Measurements from ENCODE around the gene VSIR. TPM values are rescaled to one million over a fixed set of nuclear protein-coding genes. Genes with fewer than 3 reads are reported as not detected.

The VSIR gene
- total and polyA plus RNA-seq, 9 donors: 19.9 to 94.1 (median 57.2) TPM

DNA sequence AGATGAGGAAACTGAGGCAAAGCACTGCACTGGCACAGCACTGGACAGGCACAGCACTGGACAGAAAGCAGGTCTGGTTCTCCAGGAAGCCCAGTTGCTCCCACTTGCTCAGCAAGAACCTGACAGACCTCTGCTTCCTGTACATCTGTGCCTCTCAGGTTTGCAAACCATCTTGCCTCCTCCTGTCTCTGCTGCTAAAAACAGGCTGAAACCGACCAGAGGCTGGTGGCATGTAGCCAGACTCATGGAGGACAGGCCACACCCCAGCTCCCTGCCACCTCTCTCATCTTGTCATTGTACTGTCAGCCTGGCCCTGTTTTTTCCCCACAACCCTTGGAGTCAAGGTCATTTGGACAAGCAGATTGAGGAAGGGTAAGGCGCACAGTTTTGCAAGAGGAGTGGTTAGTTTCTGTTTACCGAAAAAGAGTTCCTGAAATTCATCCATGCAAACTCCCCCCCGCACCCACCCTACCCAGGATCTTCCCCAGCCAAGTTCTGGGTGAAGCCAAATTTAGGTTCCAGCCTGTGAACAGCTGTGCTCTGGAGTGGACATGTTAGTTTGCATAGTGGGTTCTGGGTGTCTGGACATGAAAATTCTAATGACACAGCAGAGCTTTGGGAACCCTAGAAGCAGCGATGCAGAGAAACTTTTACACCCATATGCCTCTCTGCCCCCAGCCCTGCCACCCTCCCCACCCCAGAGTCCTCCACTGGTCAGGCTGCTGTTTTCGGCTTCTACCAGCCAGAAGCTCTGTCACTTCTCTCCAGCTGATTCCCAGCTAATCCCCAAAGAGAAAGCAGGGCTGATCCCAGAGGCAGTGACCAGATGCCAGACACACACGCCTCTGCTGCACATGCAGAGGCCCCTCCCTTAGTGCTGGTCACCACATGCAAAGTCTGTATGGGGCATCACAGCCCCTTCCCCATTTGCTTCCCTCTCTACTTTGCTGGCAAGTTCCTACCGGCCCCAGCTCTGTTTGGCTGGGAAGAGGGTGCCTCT is 45.3 kb downstream of the VSIR start:
- Histone ChIP-seq H3K27me3 (no peaks in the 10 kb centered on the region), H3K36me3 (no peaks in the 10 kb centered on the region), H3K27ac (peak overlapping the region; percentile 32 to 85), H3K9me3 (no peaks in the 10 kb centered on the region), H3K4me3 (no peak overlapping the region), H3K4me1 (ENCODE audit: insufficient read depth) (peaks cover 19% of the 10 kb centered on the region)
- peak; percentile 78 to 86 (median 82) for DNase-seq
- intact Hi-C loops (cut with DNase I): loop anchor here in 1 of 4 donors (5.0 kb wide), 1 partner anchor 44 kb away; the partner anchor contains the start of gene VSIR
- 6 to 11% (median 7%) methylated on average over 8 of the region's 8 CpGs for WGBS, 3 donors
- TF ChIP-seq POLR2A (IDR thresholded peaks at IDR 0.05): no peak
- TF ChIP-seq, protein P1, sequence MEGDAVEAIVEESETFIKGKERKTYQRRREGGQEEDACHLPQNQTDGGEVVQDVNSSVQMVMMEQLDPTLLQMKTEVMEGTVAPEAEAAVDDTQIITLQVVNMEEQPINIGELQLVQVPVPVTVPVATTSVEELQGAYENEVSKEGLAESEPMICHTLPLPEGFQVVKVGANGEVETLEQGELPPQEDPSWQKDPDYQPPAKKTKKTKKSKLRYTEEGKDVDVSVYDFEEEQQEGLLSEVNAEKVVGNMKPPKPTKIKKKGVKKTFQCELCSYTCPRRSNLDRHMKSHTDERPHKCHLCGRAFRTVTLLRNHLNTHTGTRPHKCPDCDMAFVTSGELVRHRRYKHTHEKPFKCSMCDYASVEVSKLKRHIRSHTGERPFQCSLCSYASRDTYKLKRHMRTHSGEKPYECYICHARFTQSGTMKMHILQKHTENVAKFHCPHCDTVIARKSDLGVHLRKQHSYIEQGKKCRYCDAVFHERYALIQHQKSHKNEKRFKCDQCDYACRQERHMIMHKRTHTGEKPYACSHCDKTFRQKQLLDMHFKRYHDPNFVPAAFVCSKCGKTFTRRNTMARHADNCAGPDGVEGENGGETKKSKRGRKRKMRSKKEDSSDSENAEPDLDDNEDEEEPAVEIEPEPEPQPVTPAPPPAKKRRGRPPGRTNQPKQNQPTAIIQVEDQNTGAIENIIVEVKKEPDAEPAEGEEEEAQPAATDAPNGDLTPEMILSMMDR (IDR thresholded peaks at IDR 0.05): no peak
- TF ChIP-seq EP300 (IDR thresholded peaks at IDR 0.05): no peak

DNA sequence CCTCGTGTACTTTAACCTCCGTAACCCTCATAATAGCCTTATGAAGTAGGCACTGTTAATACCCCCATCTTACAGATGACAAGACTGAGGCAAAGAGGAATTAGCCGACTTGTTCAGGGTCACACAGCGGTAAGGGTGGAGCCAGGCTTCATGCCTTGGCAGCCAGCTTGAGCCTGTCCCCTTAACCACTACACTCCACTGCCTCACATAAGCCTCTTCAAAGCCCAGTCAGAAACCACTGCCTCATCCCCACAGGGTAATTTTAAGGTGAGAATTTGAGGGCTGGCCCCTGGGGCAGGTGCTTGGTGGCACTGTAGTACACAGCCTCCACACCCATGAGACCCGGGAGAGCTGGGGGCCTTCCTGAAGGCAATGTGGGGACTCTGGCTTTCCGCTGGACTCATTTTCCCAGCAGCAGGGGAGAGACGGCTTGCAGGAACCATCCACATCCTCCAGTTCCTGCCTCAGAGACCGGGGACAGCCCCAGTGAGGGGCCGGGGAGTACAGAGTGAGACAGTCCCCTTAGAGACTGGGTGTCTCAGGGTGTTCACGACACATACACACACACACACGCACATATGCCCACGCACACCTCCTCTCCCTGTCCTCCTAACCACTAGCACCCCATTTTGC is 46.1 kb downstream of the VSIR start:
- H3K27ac ChIP-seq: peak overlapping the region in 1 of 2 donors; percentile 85
- 55 to 73% (median 65%) methylated on average over 12 of the region's 12 CpGs for WGBS, 3 donors

DNA sequence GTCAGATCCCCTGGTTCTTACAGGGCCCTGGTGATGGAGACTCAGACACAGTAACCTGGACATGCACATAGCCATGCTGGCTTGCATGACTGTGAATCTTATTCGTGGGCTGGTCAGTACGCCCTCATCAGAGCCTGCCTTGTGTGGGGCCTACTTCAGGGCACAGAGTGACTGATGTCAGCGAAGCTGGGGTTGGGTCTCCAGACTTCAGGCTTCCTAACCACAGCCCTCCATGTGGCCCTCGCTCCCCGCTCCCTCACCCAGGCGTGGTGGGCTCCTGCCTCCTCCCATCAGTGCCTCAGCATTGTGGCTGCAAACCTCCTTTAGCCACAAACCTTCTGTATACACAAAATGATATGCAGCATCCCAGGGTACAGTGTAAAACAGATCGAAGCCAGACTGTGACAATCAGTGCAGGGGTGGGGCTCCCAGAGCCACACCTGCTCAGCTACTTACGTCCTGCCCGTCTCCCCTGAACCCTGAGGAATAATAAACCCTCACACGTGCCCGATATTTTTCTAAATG is 46.7 kb downstream of the VSIR start:
- TF ChIP-seq POLR2A (IDR thresholded peaks at IDR 0.05) (no peak), EP300 (IDR thresholded peaks at IDR 0.05) (no peak)
- TF ChIP-seq, protein P1 (IDR thresholded peaks at IDR 0.05): no peak
- Histone ChIP-seq H3K27me3 (no peaks in the 10 kb centered on the region), H3K36me3 (no peaks in the 10 kb centered on the region), H3K9me3 (no peaks in the 10 kb centered on the region), H3K27ac (peak overlapping the region in 1 of 2 donors; percentile 85), H3K4me3 (no peak overlapping the region), H3K4me1 (ENCODE audit: insufficient read depth) (peaks cover 19% of the 10 kb centered on the region)
- no peak for DNase-seq
- 82 to 86% (median 83%) methylated on average over 11 of the region's 11 CpGs for WGBS, 3 donors
- intact Hi-C loops (cut with DNase I): loop anchor here in 1 of 4 donors (5.0 kb wide), 1 partner anchor 46 kb away; the partner anchor contains the start of gene VSIR

More for the DNA sequence above, 46.1 kb downstream of the VSIR start:
- H3K9me3 ChIP-seq: no peaks in the 10 kb centered on the region
- intact Hi-C loops (cut with DNase I): loop anchor here in 1 of 4 donors (5.0 kb wide), 1 partner anchor 45 kb away; the partner anchor contains the start of gene VSIR
- no peaks in the 10 kb centered on the region for H3K27me3 ChIP-seq
- H3K4me1 ChIP-seq (ENCODE audit: insufficient read depth): peaks cover 19% of the 10 kb centered on the region
- H3K4me3 ChIP-seq: no peak overlapping the region
- H3K36me3 ChIP-seq: no peaks in the 10 kb centered on the region
- DNase-seq: no peak
- TF ChIP-seq POLR2A (IDR thresholded peaks at IDR 0.05) (no peak), EP300 (IDR thresholded peaks at IDR 0.05) (no peak)
- TF ChIP-seq, protein P1 (IDR thresholded peaks at IDR 0.05): no peak

DNA sequence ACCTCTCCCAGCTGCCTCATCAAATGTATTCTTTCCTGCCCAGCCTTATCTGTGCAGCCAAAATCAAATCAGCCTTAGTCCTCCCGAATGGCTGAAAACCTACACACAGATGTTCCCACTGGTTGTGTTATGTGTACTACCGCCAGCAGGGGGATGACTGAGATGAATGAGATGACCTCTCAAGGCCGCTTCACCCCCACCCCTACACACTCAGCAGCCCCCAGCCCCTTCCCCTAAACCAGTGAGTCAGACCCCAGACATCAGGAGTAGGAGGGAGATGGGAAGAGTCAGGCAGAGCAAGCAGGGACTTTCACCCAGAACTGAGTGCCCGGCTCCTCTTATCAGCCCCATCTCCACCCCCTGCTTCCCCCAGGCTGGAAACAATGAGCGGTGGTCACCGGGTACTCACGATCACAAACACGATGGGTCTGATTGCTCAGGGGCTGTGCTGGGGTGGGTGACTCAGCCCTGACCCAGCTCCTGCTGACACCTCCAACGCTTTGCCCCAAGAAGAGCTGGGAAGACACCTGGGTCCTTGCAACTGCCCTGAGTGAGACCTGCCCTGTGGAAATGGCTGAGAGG is 47.2 kb downstream of the VSIR start:
- 36 to 45% (median 40%) methylated on average over 4 to 9 of the region's 9 CpGs for WGBS, 3 donors
- TF ChIP-seq POLR2A (IDR thresholded peaks at IDR 0.05): no peak
- TF ChIP-seq, protein P1 (IDR thresholded peaks at IDR 0.05): no peak
- no peak for TF ChIP-seq EP300 (IDR thresholded peaks at IDR 0.05)
- no peaks in the 10 kb centered on the region for H3K36me3 ChIP-seq
- no peak overlapping the region for H3K4me3 ChIP-seq
- peak overlapping the region in 1 of 2 donors; percentile 85 for H3K27ac ChIP-seq
- H3K4me1 ChIP-seq (ENCODE audit: insufficient read depth): peaks cover 19% of the 10 kb centered on the region
- H3K27me3 ChIP-seq: no peaks in the 10 kb centered on the region
- no peak for DNase-seq
- H3K9me3 ChIP-seq: no peaks in the 10 kb centered on the region
- intact Hi-C loops (cut with DNase I): loop anchor here in 1 of 4 donors (5.0 kb wide), 1 partner anchor 46 kb away; the partner anchor contains the start of gene VSIR
